Measurements from ENCODE around the gene SULT1B1.
"Not testable (repeated sequence)": the region's sequence is repeated elsewhere in the genome, so short reads cannot be mapped to it uniquely, and the experiment has no call there.

Gene SULT1B1

DNA sequence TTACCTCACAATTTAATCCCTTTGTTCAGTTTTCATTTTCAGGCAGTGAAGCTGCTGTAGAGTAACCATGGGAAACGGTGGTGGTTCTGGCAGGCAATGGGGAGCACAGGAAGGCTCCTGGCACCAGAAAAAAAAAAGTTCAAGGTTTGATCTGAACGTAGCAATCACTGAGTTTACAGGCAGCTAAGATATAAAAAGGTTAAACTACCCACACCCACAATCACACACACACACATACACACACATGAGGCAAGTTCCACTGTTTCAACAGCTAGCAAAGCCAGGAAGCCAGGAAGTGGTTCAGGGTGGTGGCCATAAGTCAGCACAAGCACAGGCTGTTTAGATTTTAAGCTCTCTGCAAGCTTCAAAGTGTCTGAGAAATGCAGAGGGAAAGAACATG lies at the start of gene SULT1B1:
Gene SULT1B1 (minus strand): TSS at position 166 of the 400 bp plus-strand sequence. CDS start 5,403 bp downstream, outside the sequence.
- in situ Hi-C loops (cut with MboI; ENCODE audit: low pct_unique_long_range_greater_than_20kb, low sequenced_read_pairs): no loop called here
- peak; percentile 35 for DNase-seq

- no peak for DNase-seq
- in situ Hi-C loops (cut with MboI; ENCODE audit: low pct_unique_long_range_greater_than_20kb, low sequenced_read_pairs): no loop called here
Observed at GRCh38 chr4:69800599-69800998, 40.2 kb upstream of the SULT1B1 start.

DNA sequence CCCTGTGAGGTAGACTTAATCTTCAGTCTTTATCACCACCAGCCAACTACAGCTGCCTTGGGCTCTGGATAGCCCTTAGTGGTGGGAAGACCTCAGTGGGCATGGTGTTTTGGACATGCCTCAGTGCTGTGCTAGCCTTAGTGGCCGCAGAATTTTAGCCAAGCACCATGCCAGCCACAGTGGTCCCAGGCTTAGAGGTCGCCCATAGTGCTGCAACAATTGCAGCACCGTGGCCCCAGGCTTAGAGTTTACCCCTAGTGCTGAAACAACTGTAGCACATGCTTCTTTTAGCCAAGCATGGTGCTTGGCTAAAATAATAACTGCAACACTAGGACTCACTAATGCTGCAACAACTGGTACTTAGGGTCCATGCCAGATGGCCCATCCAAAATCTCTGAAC lies 38.9 kb upstream of the SULT1B1 start:
- DNase-seq: no peak
- in situ Hi-C loops (cut with MboI; ENCODE audit: low pct_unique_long_range_greater_than_20kb, low sequenced_read_pairs): no loop called here

DNA sequence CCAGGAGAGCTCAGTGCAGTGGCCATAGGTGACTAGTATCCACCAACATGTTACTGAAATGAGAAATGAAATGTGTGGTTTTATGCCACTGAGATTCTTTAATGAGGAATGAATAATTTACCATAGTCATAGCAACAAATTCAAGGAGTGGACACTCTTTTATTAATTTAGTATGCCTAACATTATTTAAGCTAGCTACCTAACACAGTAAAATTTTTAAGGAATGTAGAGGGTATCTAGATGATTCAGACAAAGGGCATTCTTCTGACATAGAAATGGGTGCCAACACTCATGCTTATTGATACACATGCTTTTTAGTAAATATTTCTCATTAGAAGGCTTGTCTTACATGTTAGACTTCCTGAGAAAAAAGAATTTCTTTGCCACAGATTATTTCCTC lies 33.3 kb upstream of the SULT1B1 start:
- in situ Hi-C loops (cut with MboI; ENCODE audit: low pct_unique_long_range_greater_than_20kb, low sequenced_read_pairs): no loop called here
- DNase-seq: no peak

DNA sequence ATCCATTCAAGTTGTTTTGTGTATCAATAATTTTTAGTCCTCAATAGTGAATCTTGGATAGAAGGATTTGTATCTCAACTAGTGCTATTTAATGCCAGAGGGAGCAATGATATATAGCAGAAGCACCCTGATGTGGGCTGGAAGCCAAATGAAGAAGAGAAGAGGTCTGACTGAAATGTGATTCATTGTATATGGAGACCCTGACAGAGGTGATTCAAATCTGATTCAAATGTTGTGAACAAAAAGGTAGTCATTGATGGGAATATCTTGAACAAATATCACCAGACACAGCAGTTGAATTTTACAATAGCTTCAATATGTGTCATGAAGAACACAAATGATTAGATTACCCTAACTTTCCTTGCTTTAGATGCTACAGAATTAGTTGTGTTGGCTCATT lies 27.5 kb upstream of the SULT1B1 start:
- no peak for DNase-seq

GRCh38 chr4:69786547-69786946 lies 26.1 kb upstream of the SULT1B1 start:
- in situ Hi-C loops (cut with MboI; ENCODE audit: low pct_unique_long_range_greater_than_20kb, low sequenced_read_pairs): no loop called here
- DNase-seq: no peak

More for the DNA sequence above, 27.5 kb upstream of the SULT1B1 start:
- in situ Hi-C loops (cut with MboI; ENCODE audit: low pct_unique_long_range_greater_than_20kb, low sequenced_read_pairs): no loop called here

GRCh38 chr4:69785211-69785831 lies 24.9 kb upstream of the SULT1B1 start:
- in situ Hi-C loops (cut with MboI; ENCODE audit: low pct_unique_long_range_greater_than_20kb, low sequenced_read_pairs): no loop called here
- DNase-seq: no peak

DNA sequence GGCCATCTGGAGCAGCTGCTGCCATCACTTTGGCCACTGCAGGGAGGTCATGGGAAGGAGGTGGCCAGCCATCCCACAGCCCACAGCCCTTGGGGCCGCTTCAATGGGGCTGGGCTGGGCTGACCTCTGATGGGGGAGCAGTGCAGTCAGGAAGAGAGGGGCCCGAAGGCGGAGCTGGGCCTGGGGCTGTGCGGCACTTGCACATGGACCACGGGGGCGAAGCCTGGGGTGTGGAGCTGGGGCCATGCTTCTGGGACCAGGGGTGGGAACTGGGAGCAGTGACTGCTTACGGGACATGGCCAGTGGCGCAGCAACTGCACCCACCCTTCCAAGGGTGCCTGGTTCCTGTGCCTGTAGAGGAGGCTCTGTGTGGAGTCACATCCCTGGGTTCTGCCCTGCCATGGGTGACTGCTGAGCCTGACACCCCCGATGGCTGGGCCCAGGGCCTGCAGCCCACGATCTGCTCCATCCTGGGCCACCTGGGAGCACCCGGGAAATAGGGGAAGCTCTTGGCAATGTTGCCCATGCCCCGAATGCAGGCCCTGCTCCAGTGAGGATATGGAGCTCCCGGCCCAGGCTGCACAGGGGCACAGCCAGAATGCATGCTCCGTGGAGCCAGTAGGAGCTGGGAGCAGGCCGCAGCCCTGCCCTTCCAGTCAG lies 22.4 kb upstream of the SULT1B1 start:
- no peak for DNase-seq
- in situ Hi-C loops (cut with MboI; ENCODE audit: low pct_unique_long_range_greater_than_20kb, low sequenced_read_pairs): no loop called here

DNA sequence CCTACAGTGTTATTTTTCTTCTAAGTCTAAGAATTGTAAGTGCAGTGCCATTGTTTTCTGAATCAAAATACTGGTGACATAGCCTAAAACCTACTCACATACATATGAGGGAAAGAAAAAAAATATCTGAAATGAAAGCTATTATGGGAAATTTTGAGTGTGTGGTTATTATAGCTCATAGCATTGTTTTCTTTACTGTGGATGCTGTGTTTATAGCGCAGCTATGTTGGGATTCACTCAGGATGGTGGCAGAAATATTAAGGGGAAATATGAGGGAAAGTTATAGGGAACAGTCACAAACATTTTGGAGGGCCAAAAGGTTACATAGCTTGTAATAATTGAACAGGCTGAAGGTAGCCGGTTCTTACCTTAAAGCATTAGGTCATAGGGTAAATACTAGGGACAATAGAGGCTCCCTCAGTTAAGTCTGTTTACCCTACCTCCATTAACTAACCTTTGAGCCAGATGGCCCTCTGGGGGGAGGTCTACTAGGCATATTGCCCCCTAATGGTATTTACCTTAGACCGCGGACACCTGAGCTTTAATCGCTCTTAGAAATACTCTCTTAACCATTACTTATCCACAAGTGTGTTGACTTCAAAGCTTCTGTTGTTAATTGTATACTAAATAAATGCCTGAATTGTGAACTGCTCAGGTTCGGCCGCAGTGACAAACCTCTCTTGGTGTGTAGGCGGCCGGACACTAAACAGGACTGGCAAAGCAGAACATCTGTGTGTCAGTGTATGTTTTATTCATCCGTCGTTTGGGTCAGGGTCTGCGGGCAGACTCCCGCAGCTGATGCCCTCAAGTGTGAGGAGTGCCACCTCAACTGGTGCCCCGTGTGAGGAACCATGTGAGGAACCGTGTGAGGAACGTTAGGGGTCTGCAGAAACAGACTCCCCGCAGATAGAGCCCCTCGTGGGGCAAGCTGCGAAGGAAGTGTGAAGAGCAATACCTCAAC lies 21.3 kb upstream of the SULT1B1 start:
- in situ Hi-C loops (cut with MboI; ENCODE audit: low pct_unique_long_range_greater_than_20kb, low sequenced_read_pairs): no loop called here
- DNase-seq: no peak

GRCh38 chr4:69780141-69780540 lies 19.7 kb upstream of the SULT1B1 start:
- DNase-seq: no peak
- in situ Hi-C loops (cut with MboI; ENCODE audit: low pct_unique_long_range_greater_than_20kb, low sequenced_read_pairs): no loop called here

DNA sequence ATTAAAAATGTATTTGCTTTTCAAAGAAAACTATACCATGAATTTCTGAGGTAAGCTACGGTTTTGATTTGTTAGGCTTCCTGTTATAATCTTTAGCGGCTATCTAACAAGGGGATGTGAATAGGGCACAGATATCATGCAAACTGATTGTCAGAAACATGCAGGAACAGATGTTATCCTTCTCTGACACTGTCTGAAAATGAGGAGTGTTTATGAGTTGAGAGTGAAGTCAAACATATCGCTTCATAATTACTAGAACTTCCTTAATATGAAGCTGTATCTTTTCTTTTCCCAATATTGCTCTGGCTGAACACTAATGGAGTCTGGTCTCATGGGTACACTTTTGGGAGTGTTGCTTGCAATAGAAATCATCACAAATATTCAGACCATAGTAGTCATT lies 16.3 kb upstream of the SULT1B1 start:
- in situ Hi-C loops (cut with MboI; ENCODE audit: low pct_unique_long_range_greater_than_20kb, low sequenced_read_pairs): no loop called here
- no peak for DNase-seq

GRCh38 chr4:69775321-69775867 lies 15.0 kb upstream of the SULT1B1 start:
- DNase-seq: no peak
- in situ Hi-C loops (cut with MboI; ENCODE audit: low pct_unique_long_range_greater_than_20kb, low sequenced_read_pairs): no loop called here

DNA sequence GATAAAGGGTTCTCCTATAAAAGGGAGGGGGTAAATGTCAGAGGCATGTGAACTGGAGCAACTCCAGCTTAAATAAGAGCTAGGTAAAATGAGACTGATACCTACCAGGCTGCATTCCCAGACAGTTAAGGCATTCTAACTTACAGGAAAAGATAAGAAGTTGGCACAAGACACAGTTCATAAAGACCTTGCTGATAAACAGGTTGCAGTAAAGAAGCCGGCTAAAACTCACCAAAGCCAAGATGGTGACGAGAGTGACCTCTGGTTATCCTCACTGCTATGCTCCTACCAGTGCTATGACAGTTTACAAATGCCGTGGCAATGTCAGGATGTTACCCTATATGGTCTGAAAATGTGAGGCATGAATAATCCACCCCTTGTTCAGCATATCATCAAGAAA lies 13.1 kb upstream of the SULT1B1 start:
- DNase-seq: no peak
- in situ Hi-C loops (cut with MboI; ENCODE audit: low pct_unique_long_range_greater_than_20kb, low sequenced_read_pairs): no loop called here

- DNase-seq; in situ Hi-C loops (cut with MboI; ENCODE audit: low pct_unique_long_range_greater_than_20kb, low sequenced_read_pairs): not testable (repeated sequence)
Observed at GRCh38 chr4:69768554-69768953, 8.1 kb upstream of the SULT1B1 start.

GRCh38 chr4:69765751-69766150 lies 5.3 kb upstream of the SULT1B1 start:
- DNase-seq: no peak
- in situ Hi-C loops (cut with MboI; ENCODE audit: low pct_unique_long_range_greater_than_20kb, low sequenced_read_pairs): no loop called here

DNA sequence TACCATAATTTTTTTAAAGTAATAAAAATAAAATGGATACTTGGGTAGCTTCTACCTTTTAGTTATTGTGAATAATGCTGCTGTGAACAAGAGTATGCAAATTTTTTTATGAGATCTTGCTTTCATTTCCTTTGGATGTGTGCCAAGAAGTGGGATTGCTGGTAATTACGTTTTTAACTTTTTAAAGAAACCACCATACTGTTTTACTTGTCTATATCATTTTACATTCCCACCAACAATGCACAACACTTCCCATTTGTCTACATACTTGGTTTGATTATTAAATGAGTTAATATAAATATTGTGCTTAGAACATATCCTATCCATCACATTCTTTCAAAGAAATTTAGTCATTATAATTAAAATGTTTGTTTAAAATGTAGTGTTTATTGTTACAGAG lies 3.9 kb upstream of the SULT1B1 start:
- in situ Hi-C loops (cut with MboI; ENCODE audit: low pct_unique_long_range_greater_than_20kb, low sequenced_read_pairs): no loop called here
- no peak for DNase-seq

DNA sequence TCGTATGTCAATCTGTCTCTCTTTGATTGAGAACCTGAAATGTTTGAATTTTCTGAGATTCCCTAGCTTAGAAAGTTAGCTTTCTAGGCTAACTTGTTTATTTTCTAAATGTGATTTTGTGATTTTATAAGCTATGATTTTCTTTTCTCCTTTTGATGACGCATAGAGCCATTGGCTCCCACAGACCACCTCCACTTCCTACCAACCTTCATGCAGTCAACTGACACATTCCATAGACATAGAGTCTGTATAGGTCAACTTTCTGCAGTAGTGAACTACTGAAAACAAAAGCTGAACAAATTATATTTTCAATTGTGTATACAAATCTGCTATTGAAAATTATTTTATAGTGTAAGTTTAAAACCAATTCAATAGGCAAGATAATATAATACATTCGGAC lies 2.8 kb upstream of the SULT1B1 start:
- no peak for DNase-seq
- in situ Hi-C loops (cut with MboI; ENCODE audit: low pct_unique_long_range_greater_than_20kb, low sequenced_read_pairs): no loop called here

DNA sequence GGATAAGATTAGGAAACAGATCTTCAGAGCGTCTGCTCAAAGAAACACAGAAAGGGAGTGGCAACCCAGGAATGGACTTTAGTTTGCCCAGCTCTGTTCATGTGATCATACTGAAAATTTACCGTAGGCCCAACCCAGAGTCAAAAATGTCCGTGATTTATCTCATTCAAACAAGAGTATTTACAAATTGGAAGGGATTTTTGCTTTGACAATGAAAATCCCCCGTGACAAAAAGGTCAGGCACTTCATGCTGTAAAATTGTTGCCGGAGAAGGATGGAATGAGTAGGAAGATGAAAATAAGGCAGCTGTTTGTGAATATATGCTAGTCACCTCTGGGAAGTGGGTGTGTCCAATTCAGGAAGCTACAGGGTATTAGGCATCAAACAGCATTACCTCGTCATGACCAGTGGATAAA lies 1.2 kb downstream of the SULT1B1 start:
- in situ Hi-C loops (cut with MboI; ENCODE audit: low pct_unique_long_range_greater_than_20kb, low sequenced_read_pairs): no loop called here
- DNase-seq: no peak

- in situ Hi-C loops (cut with MboI; ENCODE audit: low pct_unique_long_range_greater_than_20kb, low sequenced_read_pairs): no loop called here
- DNase-seq: no peak
Observed at GRCh38 chr4:69757464-69757863, 3.0 kb downstream of the SULT1B1 start.

All from KBM-7 (cell line).